ENCODE measurements around the gene ASB10. TPM values are rescaled to one million over a fixed set of nuclear protein-coding genes. Genes with fewer than 3 reads are reported as not detected.

The ASB10 gene
- total RNA-seq, 2 donors from 2014 or later: not detected

- H3K27me3 Mint-ChIP-seq: no peaks in the 10 kb centered on the region
- ATAC-seq (peak; percentile 88), DNase-seq (peak in 2 of 3 donors; percentile 22 to 36)
- no peaks in the 10 kb centered on the region for H3K9me3 ChIP-seq (ENCODE audit: control insufficient read depth, low read length, poor library complexity, severe bottlenecking)
- H3K4me3 Mint-ChIP-seq: peak overlapping the region; percentile 81
- peak overlapping the region; percentile 96 for H3K27ac Mint-ChIP-seq
- no peaks in the 10 kb centered on the region for H3K36me3 Mint-ChIP-seq (ENCODE audit: low read depth)
- peaks cover 52% of the 10 kb centered on the region for H3K4me1 Mint-ChIP-seq
Measured at GRCh38 chr7:151206914-151207313, 19.9 kb upstream of the ASB10 start.

- Mint-ChIP-seq H3K27ac (peak overlapping the region; percentile 96), H3K4me1 (peaks cover 51% of the 10 kb centered on the region), H3K36me3 (ENCODE audit: low read depth) (no peaks in the 10 kb centered on the region), H3K4me3 (peak overlapping the region; percentile 76), H3K27me3 (no peaks in the 10 kb centered on the region)
- DNase-seq (no peak), ATAC-seq (no peak)
- no peaks in the 10 kb centered on the region for H3K9me3 ChIP-seq (ENCODE audit: control insufficient read depth, low read length, poor library complexity, severe bottlenecking)
Measured at GRCh38 chr7:151205730-151206129, 18.7 kb upstream of the ASB10 start.

DNA sequence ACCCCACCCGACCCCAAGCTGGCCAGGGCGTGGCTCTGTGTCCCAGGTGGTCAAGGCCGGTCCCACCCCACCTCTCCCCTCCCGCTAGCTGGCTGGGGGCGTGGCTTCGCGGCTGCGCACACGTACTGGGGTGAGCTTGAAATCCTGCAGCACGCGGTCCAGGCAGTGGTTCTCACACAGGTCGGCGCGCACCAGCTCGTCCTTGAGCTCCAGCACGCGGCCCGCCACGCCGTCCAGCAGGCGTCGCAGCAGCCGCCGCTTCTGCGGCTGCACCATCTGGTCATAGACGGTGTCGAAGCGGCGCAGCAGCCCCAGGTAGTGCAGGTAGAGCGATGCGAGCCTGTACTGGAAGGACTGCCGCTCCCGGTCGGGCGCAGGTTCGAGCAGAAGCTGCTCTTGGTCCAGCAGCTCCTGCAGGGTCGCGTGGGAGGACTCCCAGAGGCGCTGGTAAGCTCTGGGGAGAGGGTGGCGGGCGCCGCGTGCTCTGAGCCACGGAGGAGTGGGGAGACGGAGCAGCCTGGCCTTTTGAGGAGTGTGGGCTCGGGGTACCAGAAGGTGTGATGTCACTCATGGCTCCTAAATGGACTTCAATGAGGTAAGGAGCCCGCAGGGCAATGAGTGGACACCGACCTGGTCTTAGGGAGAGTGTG is 17.5 kb upstream of the ASB10 start:
- H3K27ac Mint-ChIP-seq: peak overlapping the region; percentile 96
- H3K9me3 ChIP-seq (ENCODE audit: control insufficient read depth, low read length, poor library complexity, severe bottlenecking): no peaks in the 10 kb centered on the region
- H3K4me1 Mint-ChIP-seq: peaks cover 44% of the 10 kb centered on the region
- peak overlapping the region; percentile 76 for H3K4me3 Mint-ChIP-seq
- no peaks in the 10 kb centered on the region for H3K27me3 Mint-ChIP-seq
- DNase-seq: no peak
- ATAC-seq: no peak
- H3K36me3 Mint-ChIP-seq (ENCODE audit: low read depth): no peaks in the 10 kb centered on the region

DNA sequence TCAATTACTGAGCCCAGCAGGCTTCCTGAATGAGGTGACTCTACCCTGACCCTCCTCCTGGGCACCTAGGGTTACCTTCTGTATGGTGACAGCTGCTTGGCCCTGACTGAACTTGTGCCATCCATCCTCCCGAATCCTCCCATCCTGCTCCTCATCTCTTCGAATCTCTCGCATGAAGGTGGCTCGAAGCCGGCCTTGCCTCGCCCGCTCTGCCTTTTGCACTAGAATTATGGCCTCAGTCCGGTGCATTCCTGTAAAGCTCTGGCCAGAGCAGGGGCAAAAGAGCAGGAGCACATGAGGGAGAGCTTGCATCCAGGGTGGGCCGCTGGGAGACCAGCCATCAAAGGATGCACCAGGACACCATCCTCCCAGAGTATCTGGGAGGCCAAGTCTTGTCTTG is 15.8 kb upstream of the ASB10 start:
- ATAC-seq: no peak
- DNase-seq: no peak
- Mint-ChIP-seq H3K27me3 (no peaks in the 10 kb centered on the region), H3K4me1 (peaks cover 34% of the 10 kb centered on the region), H3K36me3 (ENCODE audit: low read depth) (no peaks in the 10 kb centered on the region), H3K4me3 (no peak overlapping the region), H3K27ac (no peak overlapping the region)
- H3K9me3 ChIP-seq (ENCODE audit: control insufficient read depth, low read length, poor library complexity, severe bottlenecking): no peaks in the 10 kb centered on the region

GRCh38 chr7:151201751-151202150 is 14.7 kb upstream of the ASB10 start:
- H3K4me3 Mint-ChIP-seq: no peak overlapping the region
- H3K27ac Mint-ChIP-seq: peak overlapping the region; percentile 57
- no peak for ATAC-seq
- no peaks in the 10 kb centered on the region for H3K27me3 Mint-ChIP-seq
- H3K36me3 Mint-ChIP-seq (ENCODE audit: low read depth): no peaks in the 10 kb centered on the region
- no peak for DNase-seq
- H3K9me3 ChIP-seq (ENCODE audit: control insufficient read depth, low read length, poor library complexity, severe bottlenecking): no peaks in the 10 kb centered on the region
- H3K4me1 Mint-ChIP-seq: peaks cover 23% of the 10 kb centered on the region

DNA sequence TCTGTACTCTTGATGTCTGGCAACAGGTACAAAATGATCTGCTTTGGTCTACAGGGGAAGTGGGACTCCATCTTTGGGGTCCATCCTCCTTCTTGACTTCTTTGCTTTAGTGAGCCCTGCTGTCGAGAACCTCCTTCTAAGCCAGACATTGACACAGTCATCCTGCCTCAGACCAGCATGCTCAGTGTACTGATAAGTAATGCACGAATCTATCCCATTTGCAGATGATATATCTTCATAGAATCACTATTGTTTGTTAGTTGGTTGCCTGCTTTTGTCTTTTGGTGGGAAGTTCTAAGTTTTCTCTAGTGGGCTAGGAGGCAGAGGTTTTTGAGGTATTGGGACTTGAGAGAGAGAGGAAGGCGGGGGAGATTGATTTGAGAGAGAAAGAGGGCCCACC is 14.3 kb upstream of the ASB10 start:
- Mint-ChIP-seq H3K27me3 (no peaks in the 10 kb centered on the region), H3K36me3 (ENCODE audit: low read depth) (no peaks in the 10 kb centered on the region)

DNA sequence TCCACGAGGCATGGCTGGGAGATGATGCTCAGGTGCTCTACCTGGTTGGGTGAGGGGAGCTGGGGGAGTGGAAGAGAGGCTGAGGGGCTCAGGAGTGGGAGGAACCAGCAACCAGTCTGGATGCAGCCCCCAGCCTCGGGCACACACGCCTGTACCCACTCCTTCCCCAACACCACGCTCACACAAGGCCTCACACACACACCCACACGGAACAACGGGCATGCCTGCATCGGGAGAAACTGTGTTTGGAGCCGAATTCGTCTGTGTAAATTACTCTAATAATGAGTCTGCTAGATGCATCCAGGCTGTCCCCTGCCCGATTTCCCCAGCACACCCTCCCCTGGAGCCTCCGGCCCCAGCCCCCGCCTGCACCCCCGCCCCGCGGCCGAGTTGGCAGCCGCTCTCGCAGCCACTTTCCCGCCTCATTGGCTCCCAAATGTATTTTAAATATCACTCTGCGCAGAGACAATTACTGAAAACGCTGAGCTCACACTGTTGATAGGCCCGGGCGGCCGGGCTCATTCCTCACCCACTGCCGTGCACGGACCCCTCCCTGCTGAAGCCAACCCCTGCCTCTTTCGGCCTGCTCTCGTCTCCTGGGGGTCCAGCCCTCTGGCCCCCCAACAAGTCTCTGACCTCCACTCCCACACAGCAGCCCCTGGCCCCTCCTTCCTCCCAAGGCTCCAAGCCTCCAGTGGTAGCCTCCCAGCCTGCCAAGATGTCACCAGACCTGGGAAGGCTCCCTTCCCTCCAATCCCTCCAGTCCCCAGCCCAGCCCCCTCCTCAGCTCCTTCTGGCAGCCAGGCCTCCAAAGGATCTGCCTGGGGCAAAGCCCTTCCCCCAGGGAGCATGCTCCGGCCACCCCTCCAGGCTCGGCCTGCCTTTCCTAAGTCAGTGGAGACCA is 12.1 kb upstream of the ASB10 start:
- Mint-ChIP-seq H3K27me3 (no peaks in the 10 kb centered on the region), H3K36me3 (ENCODE audit: low read depth) (no peaks in the 10 kb centered on the region), H3K4me1 (peaks cover 12% of the 10 kb centered on the region)

More for the DNA sequence above, 14.3 kb upstream of the ASB10 start:
- no peak overlapping the region for H3K4me3 Mint-ChIP-seq
- peak overlapping the region; percentile 57 for H3K27ac Mint-ChIP-seq
- peaks cover 20% of the 10 kb centered on the region for H3K4me1 Mint-ChIP-seq
- DNase-seq (no peak), ATAC-seq (no peak)
- no peaks in the 10 kb centered on the region for H3K9me3 ChIP-seq (ENCODE audit: control insufficient read depth, low read length, poor library complexity, severe bottlenecking)

DNA sequence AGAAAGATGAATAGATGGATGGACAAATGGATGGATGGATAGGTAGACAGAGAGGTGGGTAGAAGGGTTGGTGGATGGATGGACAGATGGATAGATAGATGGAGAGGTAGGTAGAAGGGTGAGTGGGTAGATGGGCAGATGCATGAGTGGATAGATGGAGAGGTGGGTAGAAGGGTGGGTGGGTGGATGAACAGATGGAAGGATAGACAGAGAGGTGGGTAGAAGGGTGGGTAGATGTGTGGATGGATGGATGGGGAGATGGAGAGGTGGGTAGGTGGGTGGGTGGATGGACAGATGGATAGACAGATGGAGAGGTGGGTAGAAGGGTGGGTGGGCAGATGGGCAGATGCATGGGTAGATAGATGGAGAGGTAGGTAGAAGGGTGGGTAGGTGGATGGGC is 10.9 kb upstream of the ASB10 start:
- no peaks in the 10 kb centered on the region for H3K36me3 Mint-ChIP-seq (ENCODE audit: low read depth)
- no peaks in the 10 kb centered on the region for H3K27me3 Mint-ChIP-seq
- no peak overlapping the region for H3K4me3 Mint-ChIP-seq
- peaks cover 21% of the 10 kb centered on the region for H3K4me1 Mint-ChIP-seq
- H3K27ac Mint-ChIP-seq: no peak overlapping the region
- DNase-seq (no peak), ATAC-seq (no peak)
- no peaks in the 10 kb centered on the region for H3K9me3 ChIP-seq (ENCODE audit: control insufficient read depth, low read length, poor library complexity, severe bottlenecking)

More for the DNA sequence above, 12.1 kb upstream of the ASB10 start:
- H3K9me3 ChIP-seq (ENCODE audit: control insufficient read depth, low read length, poor library complexity, severe bottlenecking): no peaks in the 10 kb centered on the region
- Mint-ChIP-seq H3K4me3 (no peak overlapping the region), H3K27ac (no peak overlapping the region)
- DNase-seq: no peak
- ATAC-seq: no peak

- Mint-ChIP-seq H3K4me3 (no peak overlapping the region), H3K4me1 (peaks cover 18% of the 10 kb centered on the region), H3K36me3 (ENCODE audit: low read depth) (no peaks in the 10 kb centered on the region), H3K27me3 (no peaks in the 10 kb centered on the region), H3K27ac (no peak overlapping the region)
- DNase-seq (no peak), ATAC-seq (no peak)
- no peaks in the 10 kb centered on the region for H3K9me3 ChIP-seq (ENCODE audit: control insufficient read depth, low read length, poor library complexity, severe bottlenecking)
Measured at GRCh38 chr7:151195616-151196450, 8.8 kb upstream of the ASB10 start.

DNA sequence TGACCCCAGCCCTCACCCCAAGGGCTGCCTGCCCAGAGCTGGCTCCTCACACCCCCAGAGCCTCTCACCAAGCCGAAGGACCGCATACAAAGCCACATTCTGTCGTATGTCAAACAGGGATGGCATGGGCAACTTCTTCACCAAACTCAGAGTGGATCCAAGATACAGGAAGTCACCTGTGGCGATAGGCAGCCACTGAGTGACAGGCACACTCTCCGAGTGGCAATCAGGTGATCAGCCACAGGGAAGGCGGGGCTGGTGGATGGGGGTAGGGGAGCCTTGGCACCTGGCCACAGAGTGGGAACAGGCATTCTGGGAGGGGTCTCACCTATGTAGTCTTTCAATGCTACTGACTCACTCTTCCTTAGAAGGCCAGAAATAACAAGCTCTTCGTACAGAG is 7.1 kb upstream of the ASB10 start:
- Mint-ChIP-seq H3K4me1 (peaks cover 23% of the 10 kb centered on the region), H3K27me3 (no peaks in the 10 kb centered on the region), H3K27ac (peak overlapping the region; percentile 80), H3K36me3 (ENCODE audit: low read depth) (no peaks in the 10 kb centered on the region), H3K4me3 (no peak overlapping the region)
- no peak for DNase-seq
- no peaks in the 10 kb centered on the region for H3K9me3 ChIP-seq (ENCODE audit: control insufficient read depth, low read length, poor library complexity, severe bottlenecking)
- ATAC-seq: peak; percentile 67

- Mint-ChIP-seq H3K27me3 (no peaks in the 10 kb centered on the region), H3K4me3 (peak overlapping the region; percentile 31), H3K4me1 (peaks cover 25% of the 10 kb centered on the region), H3K36me3 (ENCODE audit: low read depth) (no peaks in the 10 kb centered on the region), H3K27ac (peak overlapping the region; percentile 80)
- DNase-seq (no peak), ATAC-seq (no peak)
- no peaks in the 10 kb centered on the region for H3K9me3 ChIP-seq (ENCODE audit: control insufficient read depth, low read length, poor library complexity, severe bottlenecking)
Measured at GRCh38 chr7:151193203-151193978, 6.3 kb upstream of the ASB10 start.

- Mint-ChIP-seq H3K4me1 (peaks cover 25% of the 10 kb centered on the region), H3K4me3 (no peak overlapping the region), H3K27ac (no peak overlapping the region), H3K27me3 (no peaks in the 10 kb centered on the region), H3K36me3 (ENCODE audit: low read depth) (no peaks in the 10 kb centered on the region)
- ATAC-seq (no peak), DNase-seq (no peak)
- H3K9me3 ChIP-seq (ENCODE audit: control insufficient read depth, low read length, poor library complexity, severe bottlenecking): no peaks in the 10 kb centered on the region
Measured at GRCh38 chr7:151192002-151192539, 5.0 kb upstream of the ASB10 start.
